ENCODE measurements around the gene TFCP2. TPM values are rescaled to one million over a fixed set of nuclear protein-coding genes. Genes with fewer than 3 reads are reported as not detected.
A peak's percentile ranks its signal among the peaks of the same experiment; 100 is the strongest.

Gene TFCP2
- polyA plus RNA-seq, 3 donors, result 7.1 to 25.4 (median 14.2) TPM

- TF ChIP-seq CTCF (IDR thresholded peaks at IDR 0.05), result no peak
- peaks cover 0 to 2% (median 0%) of the 10 kb centered on the region in 3 donors for H3K27me3 Mint-ChIP-seq (ENCODE audit: low read depth in 3 of 3)
- no peak overlapping the region for H3K4me3 Mint-ChIP-seq
- no peak overlapping the region for H3K4me3 ChIP-seq (replicated peaks in 1 of 3; ENCODE audit: low read depth in 2 of 3, low read length in 3 of 3)
- H3K4me1 Mint-ChIP-seq, result peaks cover 5% of the 10 kb centered on the region
- no peaks in the 10 kb centered on the region for H3K4me1 ChIP-seq (ENCODE audit: control insufficient read depth in 1 of 2, insufficient read depth in 2 of 2, low read length in 2 of 2)
- no peaks in the 10 kb centered on the region for H4K20me1 ChIP-seq (ENCODE audit: insufficient read depth, low read length)
- no peak overlapping the region for H2AFZ ChIP-seq (ENCODE audit: insufficient read depth, low read depth, low read length, poor library complexity, severe bottlenecking)
- H3K27ac ChIP-seq (ENCODE audit: low read depth in 1 of 2, low read length in 2 of 2), result no peak overlapping the region
- H3K9me3 Mint-ChIP-seq, result no peaks in the 10 kb centered on the region
- H3K9me3 ChIP-seq (replicated peaks in 1 of 2; ENCODE audit: control insufficient read depth in 1 of 2, insufficient read depth in 1 of 2, low read length in 2 of 2), result no peaks in the 10 kb centered on the region
- H3K9ac ChIP-seq (ENCODE audit: insufficient read depth, low read length, poor library complexity, severe bottlenecking), result no peak overlapping the region
- intact Hi-C loops (cut with micrococcal nuclease), result no loop called here
- H3K27me3 ChIP-seq (ENCODE audit: control insufficient read depth in 2 of 2, insufficient read depth in 2 of 2, low read length in 2 of 2), result no peaks in the 10 kb centered on the region
- WGBS (ENCODE audit: insufficient coverage), result 44% methylated on average over 2 of the region's 3 CpGs
- no peak for DNase-seq
- no peaks in the 10 kb centered on the region for H3K79me2 ChIP-seq (ENCODE audit: insufficient read depth, low read length)
- peaks cover 64 to 78% of the 10 kb centered on the region in 2 donors for H3K36me3 Mint-ChIP-seq
- H3K27ac Mint-ChIP-seq, result peak overlapping the region in 1 of 7 donors; percentile 49
- peaks cover 50 to 80% of the 10 kb centered on the region in 2 donors for H3K36me3 ChIP-seq (replicated peaks in 1 of 2; ENCODE audit: control insufficient read depth in 1 of 2, insufficient read depth in 2 of 2, low read length in 2 of 2)
- H3K4me2 ChIP-seq (replicated peaks; ENCODE audit: extremely low read depth, low read length, poor library complexity, severe bottlenecking), result no peak overlapping the region
Observed at GRCh38 chr12:51070004-51070403, 102.9 kb downstream of the TFCP2 start.

- no peak for TF ChIP-seq CTCF (IDR thresholded peaks at IDR 0.05)
- Histone ChIP-seq H3K4me3 (replicated peaks in 1 of 3; ENCODE audit: low read depth in 2 of 3, low read length in 3 of 3) (no peak overlapping the region), H4K20me1 (ENCODE audit: insufficient read depth, low read length) (no peaks in the 10 kb centered on the region), H3K9me3 (replicated peaks in 1 of 2; ENCODE audit: control insufficient read depth in 1 of 2, insufficient read depth in 1 of 2, low read length in 2 of 2) (no peaks in the 10 kb centered on the region), H3K9ac (ENCODE audit: insufficient read depth, low read length, poor library complexity, severe bottlenecking) (no peak overlapping the region), H3K27ac (ENCODE audit: low read depth in 1 of 2, low read length in 2 of 2) (no peak overlapping the region), H3K4me2 (replicated peaks; ENCODE audit: extremely low read depth, low read length, poor library complexity, severe bottlenecking) (no peak overlapping the region), H3K36me3 (replicated peaks in 1 of 2; ENCODE audit: control insufficient read depth in 1 of 2, insufficient read depth in 2 of 2, low read length in 2 of 2) (peaks cover 62 to 85% of the 10 kb centered on the region in 2 donors), H2AFZ (ENCODE audit: insufficient read depth, low read depth, low read length, poor library complexity, severe bottlenecking) (no peak overlapping the region), H3K4me1 (ENCODE audit: control insufficient read depth in 1 of 2, insufficient read depth in 2 of 2, low read length in 2 of 2) (no peaks in the 10 kb centered on the region), H3K79me2 (ENCODE audit: insufficient read depth, low read length) (no peaks in the 10 kb centered on the region), H3K27me3 (ENCODE audit: control insufficient read depth in 2 of 2, insufficient read depth in 2 of 2, low read length in 2 of 2) (no peaks in the 10 kb centered on the region)
- Mint-ChIP-seq H3K4me3 (no peak overlapping the region), H3K36me3 (peaks cover 70 to 84% of the 10 kb centered on the region in 2 donors), H3K4me1 (peaks cover 5% of the 10 kb centered on the region), H3K27me3 (ENCODE audit: low read depth in 3 of 3) (peaks cover 0 to 2% (median 0%) of the 10 kb centered on the region in 3 donors), H3K9me3 (no peaks in the 10 kb centered on the region), H3K27ac (peak overlapping the region in 1 of 7 donors; percentile 67)
- intact Hi-C loops (cut with micrococcal nuclease), result no loop called here
- WGBS (ENCODE audit: insufficient coverage), result 100% methylated on average over 7 of the region's 7 CpGs
- DNase-seq, result no peak
Observed at GRCh38 chr12:51067771-51068170, 105.2 kb downstream of the TFCP2 start.
